Endometrium (tissue), 2 donors: ENCODE results near the gene OR2V1.
"Not testable (repeated sequence)": the region's sequence is repeated elsewhere in the genome, so short reads cannot be mapped to it uniquely, and the experiment has no call there.

Experiments used
- FAIRE-seq: peaks from 2 replicates; lab custom pipeline; 2012; peaks lifted over from hg19 to GRCh38; lab: Jason Lieb, UNC
- donor health status: control.
- donor health status: control.

OR2V1 gene

GRCh38 chr5:181130832-181131496, at the start of gene OR2V1:
TSS of gene OR2V1 (minus strand) at chr5:181131169. CDS start at chr5:181125304, 5,865 bp downstream.
- no peak for FAIRE-seq

DNA sequence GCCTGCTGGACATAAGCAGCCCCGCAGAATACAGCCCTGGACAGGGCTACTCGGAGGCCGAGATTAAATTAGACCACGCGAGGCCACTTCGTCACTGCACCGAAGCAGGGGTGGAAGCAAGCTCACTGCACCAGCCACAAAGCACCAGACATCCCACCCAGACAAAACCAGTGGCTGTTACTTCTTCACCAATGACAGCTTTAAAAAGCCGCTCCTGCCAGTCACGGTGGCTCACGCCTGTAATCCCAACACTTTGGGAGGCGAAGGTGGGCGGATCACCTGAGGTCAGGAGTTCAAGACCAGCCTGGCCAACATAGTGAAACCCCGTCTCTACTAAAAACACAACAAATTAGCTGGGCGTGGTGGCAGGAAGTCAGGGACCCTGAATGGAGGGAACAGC, 46.6 kb upstream of the OR2V1 start:
- FAIRE-seq = not testable (repeated sequence)

GRCh38 chr5:181176254-181176952, 45.4 kb upstream of the OR2V1 start:
- FAIRE-seq = no peak

- FAIRE-seq = no peak
Observed at GRCh38 chr5:181173420-181174342, 42.7 kb upstream of the OR2V1 start.

- no peak for FAIRE-seq
Observed at GRCh38 chr5:181173027-181173419, 42.1 kb upstream of the OR2V1 start.

DNA sequence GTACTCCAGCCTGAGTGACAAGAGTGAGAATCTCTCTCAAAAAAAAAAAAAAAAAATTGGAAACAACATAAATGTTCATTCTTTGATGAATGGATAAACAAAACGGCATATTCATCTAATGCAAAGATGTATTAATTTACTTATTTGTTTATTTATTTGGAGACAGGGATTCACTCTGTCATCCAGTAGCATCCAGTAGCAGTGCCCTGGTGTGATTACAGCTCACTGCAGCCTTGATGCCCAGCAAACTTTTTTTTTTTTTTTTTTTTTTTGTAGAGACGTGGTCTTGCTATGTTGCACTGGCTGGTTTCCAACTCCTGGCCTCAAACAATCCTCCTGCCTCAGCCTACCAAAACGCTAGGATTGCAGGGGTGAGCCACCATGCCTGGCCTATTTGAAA, 40.8 kb upstream of the OR2V1 start:
- FAIRE-seq = no peak

GRCh38 chr5:181170996-181171395, 40.0 kb upstream of the OR2V1 start:
- no peak for FAIRE-seq

GRCh38 chr5:181170237-181170825, 39.4 kb upstream of the OR2V1 start:
- no peak for FAIRE-seq

GRCh38 chr5:181169459-181170236, 38.7 kb upstream of the OR2V1 start:
- FAIRE-seq = not testable (repeated sequence)

DNA sequence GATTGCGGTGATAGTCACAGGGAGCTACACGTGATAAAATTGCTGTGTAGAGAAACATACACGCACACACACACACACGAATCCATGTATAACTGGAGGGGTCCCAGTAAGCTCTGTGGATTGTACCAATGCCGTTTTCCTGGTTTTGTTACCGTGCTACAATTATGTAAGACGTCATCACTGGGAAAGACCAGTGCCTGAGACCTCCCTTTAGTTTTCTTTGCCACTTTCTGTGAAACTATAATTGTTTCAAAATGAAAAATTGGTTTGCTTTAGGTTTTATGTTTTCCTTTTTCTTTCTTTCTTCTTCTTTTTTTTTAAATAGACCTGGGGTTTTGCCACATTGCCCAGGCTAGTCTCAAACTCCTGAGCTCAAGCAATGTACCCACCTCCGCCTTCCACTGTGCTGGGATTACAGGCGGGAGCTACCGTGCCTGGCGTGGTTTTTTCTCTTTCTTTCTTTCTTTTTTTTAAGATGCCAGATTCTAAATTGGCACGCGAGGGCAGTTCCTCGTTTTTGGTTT, 37.7 kb upstream of the OR2V1 start:
- FAIRE-seq = no peak

DNA sequence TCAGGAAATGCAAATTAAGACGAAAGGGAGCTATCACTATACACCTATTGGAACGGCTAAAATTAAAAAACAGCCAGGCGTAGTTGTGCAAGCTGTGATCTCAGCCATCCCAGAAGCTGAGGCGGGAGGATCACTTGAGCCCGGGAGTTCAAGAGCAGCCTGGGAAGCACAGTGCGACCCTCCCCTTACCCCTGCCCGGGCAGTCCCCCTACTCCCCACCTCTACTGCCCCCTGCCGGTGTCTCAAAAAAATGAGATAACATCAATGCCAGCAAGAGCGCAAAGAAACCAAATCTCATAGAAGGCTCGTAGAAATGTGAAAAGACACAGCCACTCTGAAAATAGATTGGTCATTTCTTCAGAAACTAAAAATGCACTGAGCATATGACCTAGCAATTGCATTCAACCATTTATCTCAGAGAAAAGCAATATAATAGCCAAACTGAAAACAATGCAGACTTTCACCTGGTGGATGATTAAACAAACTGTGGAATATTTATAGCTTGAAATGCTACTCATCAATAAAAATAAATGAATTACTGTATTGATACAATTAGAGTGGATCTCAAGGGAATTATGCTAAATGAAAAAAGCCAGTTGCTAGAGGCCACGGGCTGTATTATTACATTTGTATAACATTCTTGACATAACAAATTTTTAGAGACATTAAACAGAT, 37.0 kb upstream of the OR2V1 start:
- no peak for FAIRE-seq

DNA sequence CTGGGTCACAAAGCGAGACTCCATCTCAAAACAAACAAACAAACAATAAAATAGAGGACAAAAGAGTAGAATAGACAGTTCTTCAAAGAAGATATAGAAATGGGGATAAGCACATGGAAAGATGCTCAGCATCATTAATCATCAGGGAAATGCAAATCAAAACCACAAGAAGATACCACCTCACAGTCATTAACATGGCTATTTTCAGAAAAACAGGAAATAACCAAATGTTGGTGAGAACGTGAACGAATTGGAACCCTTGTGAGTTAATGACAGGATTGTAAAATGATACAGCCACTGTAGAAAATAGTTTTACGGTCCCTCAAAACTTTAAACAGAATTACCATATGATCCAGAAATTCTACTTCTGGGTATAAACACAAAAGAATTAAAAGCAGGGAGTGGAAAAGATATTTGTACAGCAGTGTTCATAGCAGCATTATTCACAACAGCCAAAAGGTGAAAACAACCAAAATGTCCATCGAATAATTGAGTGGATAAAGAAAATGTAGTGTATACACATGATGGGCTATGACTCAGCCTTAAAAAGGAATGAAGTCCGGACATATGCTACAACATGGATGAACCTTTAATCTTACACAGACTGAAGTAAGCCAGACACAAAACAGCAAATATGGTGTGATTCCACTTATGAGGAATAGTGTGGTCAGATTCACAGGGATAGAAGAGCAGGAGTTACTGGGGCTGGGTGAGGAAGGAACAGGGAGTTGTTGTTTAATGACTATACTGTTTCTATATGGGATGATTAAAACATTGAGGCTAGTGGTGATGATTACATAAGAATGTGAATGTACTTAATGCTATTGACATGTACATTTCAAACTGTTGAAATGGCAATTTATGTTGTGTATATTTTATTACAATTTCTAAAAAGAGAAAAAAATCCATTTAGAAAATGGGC, 36.1 kb upstream of the OR2V1 start:
- no peak for FAIRE-seq

DNA sequence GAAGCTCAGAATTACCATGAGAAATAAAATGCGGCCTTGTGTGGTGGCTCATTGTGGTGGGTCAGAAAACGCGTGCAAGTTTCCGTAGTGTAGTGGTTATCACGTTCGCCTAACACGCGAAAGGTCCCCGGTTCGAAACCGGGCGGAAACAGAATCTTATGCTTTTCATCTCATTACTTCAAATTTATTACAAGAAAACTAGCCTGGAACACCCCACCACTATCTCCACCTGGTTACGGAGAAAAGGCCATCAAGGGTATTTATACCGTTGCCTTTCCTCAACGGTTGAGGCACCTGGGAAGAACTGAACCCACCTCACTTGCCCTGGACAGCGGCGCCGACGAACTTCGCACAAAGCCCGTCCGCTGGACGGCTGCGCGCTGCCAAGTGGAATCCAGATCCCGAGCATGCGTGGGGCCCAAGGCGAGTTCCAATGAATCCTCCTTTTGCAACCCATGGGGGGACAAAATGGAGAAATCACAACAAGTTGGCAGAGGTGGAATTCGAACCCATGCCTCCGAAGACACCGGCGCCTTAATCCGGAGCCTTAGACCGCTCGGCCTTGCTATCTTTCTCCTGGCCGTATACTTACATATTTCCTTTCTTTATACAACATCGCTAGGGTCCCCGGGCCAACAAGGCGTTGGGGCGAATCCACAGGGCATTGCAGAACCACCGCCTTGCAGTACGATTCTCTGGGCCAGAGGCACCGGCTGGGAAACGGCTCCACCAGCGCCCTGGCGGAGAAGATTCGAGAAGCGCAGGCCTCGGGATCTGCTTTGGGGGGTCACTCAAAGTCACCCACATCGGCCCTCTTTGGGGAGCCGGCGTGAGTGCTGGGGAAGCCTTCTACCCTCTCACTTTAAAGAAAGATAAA, 33.3 kb upstream of the OR2V1 start:
- no peak for FAIRE-seq

GRCh38 chr5:181163487-181164075, 32.6 kb upstream of the OR2V1 start:
- no peak for FAIRE-seq

DNA sequence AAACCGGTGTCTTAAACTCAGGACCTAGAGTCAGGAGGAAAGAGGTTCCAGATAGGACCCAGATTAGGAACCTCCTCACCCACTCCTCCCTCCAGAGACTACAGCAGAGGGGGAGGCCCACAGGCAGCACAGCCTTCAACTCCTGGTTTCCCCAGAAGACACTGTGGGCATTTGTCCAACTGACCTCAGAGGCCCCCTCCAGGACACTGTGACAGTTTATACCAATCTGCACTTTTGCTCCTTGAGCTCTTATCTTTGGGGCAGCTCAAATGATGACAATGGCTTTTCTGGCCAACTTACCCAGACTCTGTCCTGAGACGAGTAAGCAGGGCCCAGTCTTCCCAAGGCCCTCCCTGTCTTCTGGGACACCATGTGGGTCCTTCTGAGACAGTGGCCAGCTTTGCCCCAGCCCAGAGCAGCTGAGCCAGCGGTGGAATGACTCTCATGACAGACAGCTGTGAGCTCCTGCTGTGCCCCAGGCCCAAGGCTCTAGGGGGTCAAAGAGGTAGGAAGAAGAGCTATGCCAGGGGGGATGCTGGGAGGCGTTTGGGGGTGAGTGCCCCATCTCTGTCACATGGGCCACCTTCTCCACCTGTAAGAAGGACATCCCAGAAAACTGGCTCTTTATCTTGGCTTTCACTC, 30.7 kb upstream of the OR2V1 start:
- FAIRE-seq = no peak

DNA sequence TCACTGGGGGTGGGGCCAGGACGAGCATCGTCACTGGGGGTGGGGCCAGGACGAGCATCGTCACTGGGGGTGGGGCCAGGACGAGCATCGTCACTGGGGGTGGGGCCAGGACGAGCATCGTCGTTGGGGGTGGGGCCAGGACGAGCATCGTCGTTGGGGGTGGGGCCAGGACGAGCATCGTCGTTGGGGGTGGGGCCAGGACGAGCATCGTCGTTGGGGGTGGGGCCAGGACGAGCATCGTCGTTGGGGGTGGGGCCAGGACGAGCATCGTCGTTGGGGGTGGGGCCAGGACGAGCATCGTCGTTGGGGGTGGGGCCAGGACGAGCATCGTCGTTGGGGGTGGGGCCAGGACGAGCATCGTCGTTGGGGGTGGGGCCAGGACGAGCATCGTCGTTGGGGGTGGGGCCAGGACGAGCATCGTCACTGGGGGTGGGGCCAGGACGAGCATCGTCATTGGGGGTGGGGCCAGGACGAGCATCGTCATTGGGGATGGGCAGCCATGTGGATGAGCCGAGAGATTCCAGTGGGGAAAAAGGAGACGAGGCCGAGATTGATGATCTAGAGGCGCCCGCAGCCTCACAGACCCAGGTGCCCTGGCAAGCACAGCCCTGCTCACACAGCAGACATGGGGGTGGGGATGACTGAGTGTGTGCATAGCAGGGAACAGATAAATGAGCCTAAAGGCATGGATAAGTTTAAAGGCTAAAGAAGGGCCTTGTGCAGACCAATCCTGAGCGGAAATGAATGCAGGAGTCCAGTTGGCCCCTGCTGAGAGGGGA, 30.0 kb upstream of the OR2V1 start:
- not testable (repeated sequence) for FAIRE-seq
